ENCODE data around the gene UBXN6. TPM values are rescaled to one million over a fixed set of nuclear protein-coding genes. Genes with fewer than 3 reads are reported as not detected.
A peak's percentile ranks its signal among the peaks of the same experiment; 100 is the strongest.

UBXN6 gene
- total RNA-seq, 2 experiments from 2014 or later: 54.5 to 58.4 TPM

- ChIA-PET CTCF (interaction anchor here (1.3 to 3.2 kb wide), 3 partner anchors 33 to 155 kb away, joined by 3 to 63 read pairs (median 4); partner anchors contain the start of gene YJU2), POLR2A (interaction anchor here (1.0 to 3.3 kb wide), 10 partner anchors 21 to 1318 kb away, joined by 4 to 33 read pairs (median 5); partner anchors contain the start of genes CATSPERD, DPP9, HDGFL2 and KDM4B)
- DNase-seq: no peak
- Mint-ChIP-seq H3K36me3 (ENCODE audit: low read depth) (peaks cover 21% of the 10 kb centered on the region), H3K4me1 (ENCODE audit: low read depth) (peaks cover 61% of the 10 kb centered on the region), H3K9me3 (no peaks in the 10 kb centered on the region), H3K27ac (peak overlapping the region; percentile 95), H3K27me3 (no peaks in the 10 kb centered on the region), H3K4me3 (peak overlapping the region; percentile 91)
- ATAC-seq (ENCODE audit: poor library complexity): no peak
- Histone ChIP-seq H3K4me3 (ENCODE audit: low read length) (peak overlapping the region; percentile 44), H3K27ac (ENCODE audit: low read depth in 1 of 2, low read length in 2 of 2) (peak overlapping the region; percentile 82 to 93), H3K9me3 (ENCODE audit: control insufficient read depth in 1 of 2, insufficient read depth in 1 of 2, low read length in 2 of 2) (no peaks in the 10 kb centered on the region), H3K36me3 (ENCODE audit: insufficient read depth, low read length) (peaks cover 14% of the 10 kb centered on the region), H3K4me1 (ENCODE audit: insufficient read depth, low read length) (peaks cover 55% of the 10 kb centered on the region), H3K27me3 (ENCODE audit: control insufficient read depth in 1 of 2, insufficient read depth in 2 of 2, low read length in 2 of 2) (no peaks in the 10 kb centered on the region)
- intact Hi-C loops (cut with DNase I, micrococcal nuclease): loop anchor here (1.0 to 10.0 kb wide), 14 partner anchors 56 to 1223 kb away; partner anchors contain the start of genes UBXN6 (in 2 of the 2), YJU2 (in 2 of the 2), EEF2 (in 1 of the 2) and FEM1A (in 1 of the 2)
- no peak for TF ChIP-seq CTCF (IDR thresholded peaks at IDR 0.05)
Observed at GRCh38 chr19:4401769-4402170, 55.8 kb downstream of the UBXN6 start.

GRCh38 chr19:4400135-4400936 is 57.3 kb downstream of the UBXN6 start, which contains the start of gene SH3GL1:
TSS of gene SH3GL1 (minus strand) at chr19:4400547. CDS start at chr19:4400368, 179 bp downstream.
- H3K9me3 Mint-ChIP-seq: no peaks in the 10 kb centered on the region
- peak; percentile 88 for TF ChIP-seq CTCF (IDR thresholded peaks at IDR 0.05)
- DNase-seq: peak; percentile 82 to 98 (median 92)
- peaks cover 34% of the 10 kb centered on the region for H3K36me3 Mint-ChIP-seq (ENCODE audit: low read depth)
- peak within 1 kb of the TSS; percentile 98 for H3K4me3 ChIP-seq (ENCODE audit: low read length)
- no peaks in the 10 kb centered on the region for H3K9me3 ChIP-seq (ENCODE audit: control insufficient read depth in 1 of 2, insufficient read depth in 1 of 2, low read length in 2 of 2)
- peaks cover 57% of the 10 kb centered on the region for H3K4me1 ChIP-seq (ENCODE audit: insufficient read depth, low read length)
- no peaks in the 10 kb centered on the region for H3K27me3 Mint-ChIP-seq
- no peaks in the 10 kb centered on the region for H3K27me3 ChIP-seq (ENCODE audit: control insufficient read depth in 1 of 2, insufficient read depth in 2 of 2, low read length in 2 of 2)
- H3K4me3 Mint-ChIP-seq: peak within 1 kb of the TSS; percentile 96
- intact Hi-C loops (cut with DNase I, micrococcal nuclease): loop anchor here (1.0 to 10.0 kb wide), 9 partner anchors 31 to 1224 kb away; partner anchors contain the start of genes EEF2 (in 1 of the 2), FEM1A (in 1 of the 2), PIAS4 (in 1 of the 2) and SAFB (in 1 of the 2)
- peaks cover 23% of the 10 kb centered on the region for H3K36me3 ChIP-seq (ENCODE audit: insufficient read depth, low read length)
- peak; percentile 61 for ATAC-seq (ENCODE audit: poor library complexity)
- ChIA-PET CTCF (interaction anchor here (0.5 to 3.2 kb wide), 23 partner anchors 8 to 394 kb away, joined by 3 to 63 read pairs (median 5); partner anchors contain the start of genes FSD1, HDGFL2, MPND and YJU2), POLR2A (interaction anchor here (0.6 to 3.3 kb wide), 14 partner anchors 9 to 843 kb away, joined by 3 to 33 read pairs (median 4); partner anchors contain the start of genes HDGFL2, MFSD12, MPND and STAP2)
- peak within 1 kb of the TSS; percentile 91 to 93 for H3K27ac ChIP-seq (ENCODE audit: low read depth in 1 of 2, low read length in 2 of 2)
- H3K27ac Mint-ChIP-seq: peak within 1 kb of the TSS; percentile 95
- peaks cover 69% of the 10 kb centered on the region for H3K4me1 Mint-ChIP-seq (ENCODE audit: low read depth)

GRCh38 chr19:4399812-4400134 is 57.8 kb downstream of the UBXN6 start:
- ATAC-seq (ENCODE audit: poor library complexity): no peak
- DNase-seq: peak in 2 of 14 experiments; percentile 16 to 19
- POLR2A ChIA-PET: interaction anchor here (0.6 to 3.3 kb wide), 13 partner anchors 9 to 842 kb away, joined by 3 to 33 read pairs (median 4); partner anchors contain the start of genes HDGFL2, MFSD12, MPND and STAP2
- H3K4me3 Mint-ChIP-seq: peak overlapping the region; percentile 96
- H3K9me3 ChIP-seq (ENCODE audit: control insufficient read depth in 1 of 2, insufficient read depth in 1 of 2, low read length in 2 of 2): no peaks in the 10 kb centered on the region
- H3K4me3 ChIP-seq (ENCODE audit: low read length): peak overlapping the region; percentile 98
- H3K27ac Mint-ChIP-seq: peak overlapping the region; percentile 83
- TF ChIP-seq CTCF (IDR thresholded peaks at IDR 0.05): no peak
- H3K27me3 ChIP-seq (ENCODE audit: control insufficient read depth in 1 of 2, insufficient read depth in 2 of 2, low read length in 2 of 2): no peaks in the 10 kb centered on the region
- H3K4me1 ChIP-seq (ENCODE audit: insufficient read depth, low read length): peaks cover 60% of the 10 kb centered on the region
- peaks cover 74% of the 10 kb centered on the region for H3K4me1 Mint-ChIP-seq (ENCODE audit: low read depth)
- no peaks in the 10 kb centered on the region for H3K27me3 Mint-ChIP-seq
- peaks cover 39% of the 10 kb centered on the region for H3K36me3 Mint-ChIP-seq (ENCODE audit: low read depth)
- CTCF ChIA-PET: interaction anchor here (0.5 to 3.2 kb wide), 23 partner anchors 8 to 393 kb away, joined by 3 to 63 read pairs (median 5); partner anchors contain the start of genes FSD1, HDGFL2, MPND and YJU2
- intact Hi-C loops (cut with DNase I, micrococcal nuclease): loop anchor here (1.0 to 10.0 kb wide), 9 partner anchors 30 to 1225 kb away; partner anchors contain the start of genes EEF2 (in 1 of the 2), FEM1A (in 1 of the 2), PIAS4 (in 1 of the 2) and SAFB (in 1 of the 2)
- H3K36me3 ChIP-seq (ENCODE audit: insufficient read depth, low read length): peaks cover 29% of the 10 kb centered on the region
- H3K27ac ChIP-seq (ENCODE audit: low read depth in 1 of 2, low read length in 2 of 2): peak overlapping the region; percentile 70 to 91
- H3K9me3 Mint-ChIP-seq: no peaks in the 10 kb centered on the region
